Astrocyte (in vitro differentiated cells and primary cell): ENCODE results near the gene OTOF. TPM values are rescaled to one million over a fixed set of nuclear protein-coding genes. Genes with fewer than 3 reads are reported as not detected.

ENCODE experiments used
- DNase-seq: peaks from one replicate; pipeline ENCODE4 v3.0.0-alpha.2; 2010; ENCODE audit warnings: low read depth
- FAIRE-seq: peaks from 2 replicates; lab custom pipeline; 2011; peaks lifted over from hg19 to GRCh38; lab: Jason Lieb, UNC
- H2AFZ ChIP-seq: 2 replicates; pipeline ENCODE4 v1.6.0; 2012; ENCODE audit warnings: low read depth, low read length, inconsistent platforms
- H3K27ac ChIP-seq: 2 replicates; pipeline ENCODE4 v1.5.1; 2011; ENCODE audit warnings: low read depth, low read length, inconsistent platforms
- H3K27me3 ChIP-seq: 2 replicates; pipeline ENCODE4 v1.6.0; 2011; ENCODE audit warnings: low read length, inconsistent platforms; ENCODE audit not compliant: insufficient read depth
- H3K36me3 ChIP-seq: 2 replicates; pipeline ENCODE4 v1.5.1; 2011; ENCODE audit warnings: low read length, inconsistent platforms; ENCODE audit not compliant: insufficient read depth
- H3K4me1 ChIP-seq: 2 replicates; pipeline ENCODE4 v1.5.1; 2011; ENCODE audit warnings: low read length, inconsistent platforms; ENCODE audit not compliant: insufficient read depth
- H3K4me2 ChIP-seq: 2 replicates; pipeline ENCODE4 v1.6.0; 2012; ENCODE audit warnings: low read length, inconsistent platforms
- H3K4me3 ChIP-seq: 2 replicates; pipeline ENCODE4 v1.5.1; 2011; ENCODE audit warnings: low read depth, mild to moderate bottlenecking, low read length, inconsistent platforms; ENCODE audit not compliant: insufficient read depth
- H3K79me2 ChIP-seq: 2 replicates; pipeline ENCODE4 v1.6.0; 2012; ENCODE audit warnings: mild to moderate bottlenecking, low read length, inconsistent platforms; ENCODE audit not compliant: insufficient read depth
- H3K9ac ChIP-seq: 2 replicates; pipeline ENCODE4 v1.6.0; 2012; ENCODE audit warnings: mild to moderate bottlenecking, low read length, inconsistent platforms
- H3K9me3 ChIP-seq: 2 replicates; pipeline ENCODE4 v1.5.1; 2012; ENCODE audit warnings: low read depth, mild to moderate bottlenecking, low read length, inconsistent platforms; ENCODE audit not compliant: insufficient read depth
- H4K20me1 ChIP-seq: 2 replicates; pipeline ENCODE4 v1.6.0; 2012; ENCODE audit warnings: low read length, inconsistent platforms; ENCODE audit not compliant: insufficient read depth
- H3K27ac Mint-ChIP-seq: one replicate; pipeline ENCODE4 v1.8.0; 2021; ENCODE audit warnings: mild to moderate bottlenecking, mixed read lengths; ENCODE audit not compliant: unreplicated experiment
- H3K27me3 Mint-ChIP-seq: one replicate; pipeline ENCODE4 v1.8.0; 2021; ENCODE audit warnings: low read depth, mixed read lengths; ENCODE audit not compliant: unreplicated experiment
- H3K36me3 Mint-ChIP-seq: one replicate; pipeline ENCODE4 v1.8.0; 2021; ENCODE audit warnings: low read depth, mixed read lengths; ENCODE audit not compliant: unreplicated experiment
- H3K4me1 Mint-ChIP-seq: one replicate; pipeline ENCODE4 v1.8.0; 2021; ENCODE audit warnings: low read depth, mixed read lengths; ENCODE audit not compliant: unreplicated experiment
- H3K4me3 Mint-ChIP-seq: one replicate; pipeline ENCODE4 v1.8.0; 2021; ENCODE audit warnings: mild to moderate bottlenecking, moderate library complexity, mixed read lengths; ENCODE audit not compliant: unreplicated experiment
- H3K9me3 Mint-ChIP-seq: one replicate; pipeline ENCODE4 v1.8.0; 2021; ENCODE audit warnings: mild to moderate bottlenecking, mixed read lengths; ENCODE audit not compliant: unreplicated experiment
- EZH2 ChIP-seq: IDR thresholded peaks from 2 replicates; pipeline ENCODE4 v1.6.1; 2012; ENCODE audit warnings: mild to moderate bottlenecking, low read length, inconsistent platforms; ENCODE audit not compliant: insufficient read depth
- total RNA-seq: library from RNA; stranded (reverse); gene quantifications from 2 replicates; pipeline ENCODE4 v1.2.1, GENCODE V29; 2021
- TF ChIP-seq, protein P1 (sequence below): IDR thresholded peaks from 2 replicates; pipeline ENCODE4 v1.5.1; 2011; ENCODE audit warnings: low read depth, mild to moderate bottlenecking, inconsistent platforms, low read length, moderate library complexity; ENCODE audit not compliant: insufficient read depth

Gene OTOF
- total RNA-seq, 1 donor from 2014 or later, result not detected

DNA sequence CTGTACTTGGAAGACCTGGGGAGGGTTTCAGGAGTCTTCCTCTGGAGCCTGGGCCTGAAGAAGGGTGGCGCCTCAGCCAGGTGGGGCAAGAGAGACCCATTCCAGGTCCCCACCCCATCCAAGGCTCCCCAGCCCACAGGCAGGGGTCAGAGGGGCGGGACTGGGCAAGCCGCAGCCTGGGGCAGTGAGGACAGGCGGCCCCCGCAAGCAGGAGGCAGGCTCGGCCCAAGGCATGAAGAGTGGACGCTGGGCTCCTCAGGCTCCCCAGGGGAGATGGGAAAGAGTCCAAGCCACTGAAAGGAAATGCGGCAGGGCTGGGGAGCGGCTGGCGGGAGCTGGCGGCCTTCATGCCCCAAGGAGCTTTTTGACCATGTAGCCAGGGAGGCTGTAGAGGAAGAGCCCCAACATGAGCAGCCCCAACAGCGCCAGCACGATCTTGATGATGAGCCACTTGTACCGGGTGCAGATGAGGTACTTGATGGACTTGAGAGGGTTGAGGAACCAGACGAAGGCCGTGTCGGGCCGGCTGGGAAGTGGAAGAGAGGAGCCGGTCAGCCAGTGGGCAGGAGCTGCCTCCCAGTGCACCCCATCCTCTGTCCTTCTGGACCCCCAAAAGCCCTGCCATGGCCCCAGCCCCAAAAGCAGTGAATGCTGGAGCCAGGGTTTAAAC is 20.1 kb downstream of the OTOF start:
- H3K36me3 ChIP-seq, result no peaks in the 10 kb centered on the region
- H2AFZ ChIP-seq, result no peak overlapping the region
- H3K4me3 ChIP-seq, result no peak overlapping the region
- peaks cover 11% of the 10 kb centered on the region for H3K4me1 Mint-ChIP-seq
- no peaks in the 10 kb centered on the region for H3K79me2 ChIP-seq
- H3K4me2 ChIP-seq, result no peak overlapping the region
- H3K36me3 Mint-ChIP-seq, result no peaks in the 10 kb centered on the region
- TF ChIP-seq, protein P1, sequence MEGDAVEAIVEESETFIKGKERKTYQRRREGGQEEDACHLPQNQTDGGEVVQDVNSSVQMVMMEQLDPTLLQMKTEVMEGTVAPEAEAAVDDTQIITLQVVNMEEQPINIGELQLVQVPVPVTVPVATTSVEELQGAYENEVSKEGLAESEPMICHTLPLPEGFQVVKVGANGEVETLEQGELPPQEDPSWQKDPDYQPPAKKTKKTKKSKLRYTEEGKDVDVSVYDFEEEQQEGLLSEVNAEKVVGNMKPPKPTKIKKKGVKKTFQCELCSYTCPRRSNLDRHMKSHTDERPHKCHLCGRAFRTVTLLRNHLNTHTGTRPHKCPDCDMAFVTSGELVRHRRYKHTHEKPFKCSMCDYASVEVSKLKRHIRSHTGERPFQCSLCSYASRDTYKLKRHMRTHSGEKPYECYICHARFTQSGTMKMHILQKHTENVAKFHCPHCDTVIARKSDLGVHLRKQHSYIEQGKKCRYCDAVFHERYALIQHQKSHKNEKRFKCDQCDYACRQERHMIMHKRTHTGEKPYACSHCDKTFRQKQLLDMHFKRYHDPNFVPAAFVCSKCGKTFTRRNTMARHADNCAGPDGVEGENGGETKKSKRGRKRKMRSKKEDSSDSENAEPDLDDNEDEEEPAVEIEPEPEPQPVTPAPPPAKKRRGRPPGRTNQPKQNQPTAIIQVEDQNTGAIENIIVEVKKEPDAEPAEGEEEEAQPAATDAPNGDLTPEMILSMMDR, result no peak
- TF ChIP-seq EZH2, result no peak
- no peak overlapping the region for H3K4me3 Mint-ChIP-seq
- H3K27me3 ChIP-seq, result no peaks in the 10 kb centered on the region
- no peak overlapping the region for H3K27ac Mint-ChIP-seq
- H4K20me1 ChIP-seq, result no peaks in the 10 kb centered on the region
- no peak overlapping the region for H3K27ac ChIP-seq
- peaks cover 3% of the 10 kb centered on the region for H3K4me1 ChIP-seq
- no peaks in the 10 kb centered on the region for H3K9me3 Mint-ChIP-seq
- no peak for FAIRE-seq
- DNase-seq, result peak; percentile 23
- no peak overlapping the region for H3K9ac ChIP-seq
- no peaks in the 10 kb centered on the region for H3K9me3 ChIP-seq
- peaks cover 31% of the 10 kb centered on the region for H3K27me3 Mint-ChIP-seq

DNA sequence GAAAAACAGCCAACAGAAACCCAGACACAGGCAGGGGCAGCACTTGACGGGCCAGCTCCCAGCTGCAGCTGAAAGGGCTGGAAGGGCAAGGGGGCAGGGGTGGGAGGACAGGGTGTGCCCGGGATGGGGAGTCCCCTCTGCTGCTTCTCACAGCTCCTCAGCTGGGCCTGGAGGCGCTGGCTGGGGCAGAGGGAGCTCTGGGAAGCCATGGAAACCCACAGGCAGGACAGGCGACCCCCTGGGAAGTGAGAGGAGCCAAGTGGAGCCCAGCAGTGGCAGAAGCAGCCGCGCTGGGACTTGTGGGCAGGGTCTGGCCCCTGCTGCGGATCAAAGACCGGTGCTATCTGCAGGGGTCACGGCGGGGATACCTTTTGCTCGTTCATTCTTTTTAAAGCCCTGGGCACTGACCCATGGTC is 20.7 kb downstream of the OTOF start:
- Mint-ChIP-seq H3K4me3 (no peak overlapping the region), H3K27ac (no peak overlapping the region), H3K36me3 (no peaks in the 10 kb centered on the region), H3K27me3 (peaks cover 29% of the 10 kb centered on the region), H3K9me3 (no peaks in the 10 kb centered on the region), H3K4me1 (peaks cover 6% of the 10 kb centered on the region)
- FAIRE-seq (no peak), DNase-seq (no peak)
- Histone ChIP-seq H2AFZ (no peak overlapping the region), H3K36me3 (no peaks in the 10 kb centered on the region), H3K9ac (no peak overlapping the region), H3K79me2 (no peaks in the 10 kb centered on the region), H4K20me1 (no peaks in the 10 kb centered on the region), H3K27me3 (no peaks in the 10 kb centered on the region), H3K9me3 (no peaks in the 10 kb centered on the region), H3K4me3 (no peak overlapping the region), H3K27ac (no peak overlapping the region), H3K4me1 (no peaks in the 10 kb centered on the region), H3K4me2 (no peak overlapping the region)
- TF ChIP-seq, protein P1, result no peak
- TF ChIP-seq EZH2, result no peak
